DND-41 (cell line): Measurements from ENCODE around the gene KIF14.

Source experiments
- ATAC-seq: fragments of 200-7000 bp; cut with Tn5 transposase; 3 replicates; pipeline ENCODE4 v1.9.1; 2021; ENCODE audit warnings: low read depth; ENCODE audit not compliant: insufficient read depth
- DNase-seq: peaks from one replicate; pipeline ENCODE4 v3.0.0-alpha.2; 2020
- H2AFZ ChIP-seq: 2 replicates; pipeline ENCODE4 v1.6.0; 2012; ENCODE audit warnings: low read depth, low read length
- H3K27ac ChIP-seq: 2 replicates; pipeline ENCODE4 v1.5.1; 2012; ENCODE audit warnings: low read length, inconsistent platforms
- H3K27me3 ChIP-seq: fragments of 200-600 bp; sonication (generic); 2 replicates; pipeline ENCODE4 v1.6.0; 2012; ENCODE audit warnings: low read length, mild to moderate bottlenecking, inconsistent platforms; ENCODE audit not compliant: insufficient read depth, poor library complexity
- H3K36me3 ChIP-seq: 2 replicates; pipeline ENCODE4 v1.5.1; 2012; ENCODE audit warnings: low read length, inconsistent platforms; ENCODE audit not compliant: insufficient read depth
- H3K4me1 ChIP-seq: 2 replicates; pipeline ENCODE4 v1.5.1; 2012; ENCODE audit warnings: mild to moderate bottlenecking, low read length; ENCODE audit not compliant: insufficient read depth
- H3K4me2 ChIP-seq: 2 replicates; pipeline ENCODE4 v1.6.0; 2012; ENCODE audit warnings: mild to moderate bottlenecking, moderate library complexity, low read length, inconsistent platforms; ENCODE audit not compliant: insufficient read depth
- H3K4me3 ChIP-seq, 2 experiments: fragments of 200-600 bp in 1 of 2; shearing (Covaris generic) in 1 of 2; 2 replicates each; pipeline ENCODE4 v1.5.1; 2012 to 2016; ENCODE audit warnings: inconsistent platforms in 2 of 2, low read length in 2 of 2, mild to moderate bottlenecking in 2 of 2, low read depth in 1 of 2, moderate library complexity in 1 of 2
- H3K79me2 ChIP-seq: 2 replicates; pipeline ENCODE4 v1.6.0; 2012; ENCODE audit warnings: low read length, inconsistent platforms; ENCODE audit not compliant: insufficient read depth
- H3K9ac ChIP-seq: 2 replicates; pipeline ENCODE4 v1.6.0; 2012; ENCODE audit warnings: low read depth, mild to moderate bottlenecking, inconsistent platforms, low read length, moderate library complexity
- H3K9me3 ChIP-seq: 2 replicates; pipeline ENCODE4 v1.5.1; 2012; ENCODE audit warnings: low read length, moderate library complexity, mild to moderate bottlenecking, inconsistent platforms; ENCODE audit not compliant: insufficient read depth, severe bottlenecking
- H4K20me1 ChIP-seq: 2 replicates; pipeline ENCODE4 v1.6.0; 2012; ENCODE audit warnings: low read length; ENCODE audit not compliant: insufficient read depth
- EZH2 ChIP-seq: IDR thresholded peaks from 3 replicates; pipeline ENCODE4 v1.6.1; 2012; ENCODE audit warnings: borderline replicate concordance, low read depth, mild to moderate bottlenecking, moderate library complexity, low read length, inconsistent platforms; ENCODE audit not compliant: severe bottlenecking
- TF ChIP-seq, protein P1 (sequence below): IDR thresholded peaks from 2 replicates; pipeline ENCODE4 v1.5.1; 2012; ENCODE audit warnings: borderline replicate concordance, low read length, moderate library complexity, mild to moderate bottlenecking; ENCODE audit not compliant: poor library complexity, severe bottlenecking; ENCODE audit errors: extremely low read depth

The KIF14 gene

DNA sequence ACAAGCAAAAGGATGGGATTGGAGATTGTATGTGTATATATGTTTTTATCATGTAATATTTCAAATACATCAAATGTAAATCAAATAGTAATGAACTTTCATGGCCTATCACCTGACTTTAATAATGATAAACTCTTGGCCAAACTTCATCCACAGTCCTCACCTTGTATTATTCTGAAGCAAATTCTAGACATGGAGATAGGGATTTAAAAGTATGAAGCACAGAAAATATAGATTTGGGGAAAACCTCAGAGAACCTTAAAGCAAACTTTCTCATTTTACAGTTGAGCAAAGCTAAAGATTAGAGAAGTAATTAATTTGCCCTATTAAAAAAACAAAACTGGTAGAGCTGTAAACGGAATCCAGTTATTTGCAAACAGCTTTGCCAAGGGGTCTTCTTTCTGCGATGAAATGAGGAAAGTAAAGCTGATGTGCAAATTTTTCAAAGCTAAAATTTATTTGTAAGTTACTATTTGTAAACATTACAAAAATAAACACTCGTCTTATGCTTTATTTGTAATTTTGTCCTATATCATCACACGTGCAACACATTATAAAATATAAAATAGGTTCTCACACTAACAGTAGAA is 19.9 kb upstream of the KIF14 start:
- Histone ChIP-seq H4K20me1 (no peaks in the 10 kb centered on the region), H3K27ac (no peak overlapping the region)
- no peak for ATAC-seq

DNA sequence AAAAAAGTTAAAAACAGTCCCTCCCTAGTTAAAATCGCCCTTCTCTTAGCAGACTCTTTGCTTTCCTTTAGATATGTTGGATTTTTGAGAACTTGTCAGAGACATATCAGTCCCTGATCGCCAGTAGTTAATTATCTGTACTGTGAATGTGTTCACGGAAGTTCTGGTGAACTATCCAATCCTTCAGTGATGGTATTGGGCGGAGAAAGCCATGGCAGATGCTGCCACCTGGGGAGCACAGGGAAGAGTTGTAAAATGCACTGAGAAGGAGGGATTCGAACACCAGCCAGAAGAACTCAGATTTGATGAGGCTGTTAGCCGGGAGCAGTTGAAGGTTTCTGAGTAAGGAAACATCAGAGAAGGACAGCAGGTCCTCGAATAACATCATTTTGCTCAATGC is 17.5 kb upstream of the KIF14 start:
- Histone ChIP-seq H3K36me3 (no peaks in the 10 kb centered on the region), H3K4me1 (no peaks in the 10 kb centered on the region), H3K79me2 (no peaks in the 10 kb centered on the region), H4K20me1 (no peaks in the 10 kb centered on the region), H3K9me3 (no peaks in the 10 kb centered on the region), H2AFZ (no peak overlapping the region), H3K4me3 (no peak overlapping the region), H3K27me3 (no peaks in the 10 kb centered on the region), H3K4me2 (no peak overlapping the region), H3K27ac (no peak overlapping the region), H3K9ac (no peak overlapping the region)
- DNase-seq (no peak), ATAC-seq (no peak)
- TF ChIP-seq EZH2 = no peak
- TF ChIP-seq, protein P1, sequence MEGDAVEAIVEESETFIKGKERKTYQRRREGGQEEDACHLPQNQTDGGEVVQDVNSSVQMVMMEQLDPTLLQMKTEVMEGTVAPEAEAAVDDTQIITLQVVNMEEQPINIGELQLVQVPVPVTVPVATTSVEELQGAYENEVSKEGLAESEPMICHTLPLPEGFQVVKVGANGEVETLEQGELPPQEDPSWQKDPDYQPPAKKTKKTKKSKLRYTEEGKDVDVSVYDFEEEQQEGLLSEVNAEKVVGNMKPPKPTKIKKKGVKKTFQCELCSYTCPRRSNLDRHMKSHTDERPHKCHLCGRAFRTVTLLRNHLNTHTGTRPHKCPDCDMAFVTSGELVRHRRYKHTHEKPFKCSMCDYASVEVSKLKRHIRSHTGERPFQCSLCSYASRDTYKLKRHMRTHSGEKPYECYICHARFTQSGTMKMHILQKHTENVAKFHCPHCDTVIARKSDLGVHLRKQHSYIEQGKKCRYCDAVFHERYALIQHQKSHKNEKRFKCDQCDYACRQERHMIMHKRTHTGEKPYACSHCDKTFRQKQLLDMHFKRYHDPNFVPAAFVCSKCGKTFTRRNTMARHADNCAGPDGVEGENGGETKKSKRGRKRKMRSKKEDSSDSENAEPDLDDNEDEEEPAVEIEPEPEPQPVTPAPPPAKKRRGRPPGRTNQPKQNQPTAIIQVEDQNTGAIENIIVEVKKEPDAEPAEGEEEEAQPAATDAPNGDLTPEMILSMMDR = no peak

More for the DNA sequence above, 19.9 kb upstream of the KIF14 start:
- TF ChIP-seq, protein P1 = no peak
- TF ChIP-seq EZH2 = no peak
- no peaks in the 10 kb centered on the region; the same call in 1 of the 2 replicates for H3K36me3 ChIP-seq
- H3K4me3 ChIP-seq = no peak overlapping the region
- no peak overlapping the region for H3K4me2 ChIP-seq
- H3K79me2 ChIP-seq = no peaks in the 10 kb centered on the region
- DNase-seq = no peak
- H3K9me3 ChIP-seq = no peaks in the 10 kb centered on the region
- no peaks in the 10 kb centered on the region for H3K4me1 ChIP-seq
- no peak overlapping the region for H3K9ac ChIP-seq
- H3K27me3 ChIP-seq = no peaks in the 10 kb centered on the region
- no peak overlapping the region for H2AFZ ChIP-seq

DNA sequence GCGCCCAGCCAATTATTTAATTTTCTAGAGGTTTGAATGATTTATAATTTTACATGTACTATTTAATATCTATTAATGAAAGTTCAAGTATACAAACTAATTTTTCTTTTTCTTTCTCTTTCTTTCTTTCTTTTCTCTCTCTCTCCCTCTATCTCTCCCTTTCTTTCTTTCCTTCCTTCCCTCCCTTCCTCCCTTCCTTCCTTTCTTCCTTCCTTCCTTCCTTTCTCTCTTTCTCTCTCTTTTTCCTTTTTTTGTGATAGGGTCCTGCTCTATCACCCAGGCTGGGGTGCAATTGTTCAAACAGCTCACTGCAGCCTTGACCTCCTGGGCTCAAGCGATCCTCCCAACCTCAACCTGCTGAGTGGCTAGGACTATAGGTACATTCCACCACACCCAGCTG is 16.1 kb upstream of the KIF14 start:
- H3K9me3 ChIP-seq = no peaks in the 10 kb centered on the region
- no peak overlapping the region for H3K4me2 ChIP-seq
- H3K27ac ChIP-seq = no peak overlapping the region
- H4K20me1 ChIP-seq = no peaks in the 10 kb centered on the region
- H3K4me1 ChIP-seq = no peaks in the 10 kb centered on the region
- no peak for DNase-seq
- H3K4me3 ChIP-seq = no peak overlapping the region
- TF ChIP-seq EZH2 = no peak
- TF ChIP-seq, protein P1 = no peak
- no peak for ATAC-seq
- H2AFZ ChIP-seq = no peak overlapping the region
- no peaks in the 10 kb centered on the region for H3K36me3 ChIP-seq
- H3K27me3 ChIP-seq = no peaks in the 10 kb centered on the region
- no peak overlapping the region for H3K9ac ChIP-seq
- no peaks in the 10 kb centered on the region for H3K79me2 ChIP-seq
